ENCODE measurements around the gene PIK3AP1.
"Not testable (repeated sequence)": the region's sequence is repeated elsewhere in the genome, so short reads cannot be mapped to it uniquely, and the experiment has no call there.

PIK3AP1 gene

DNA sequence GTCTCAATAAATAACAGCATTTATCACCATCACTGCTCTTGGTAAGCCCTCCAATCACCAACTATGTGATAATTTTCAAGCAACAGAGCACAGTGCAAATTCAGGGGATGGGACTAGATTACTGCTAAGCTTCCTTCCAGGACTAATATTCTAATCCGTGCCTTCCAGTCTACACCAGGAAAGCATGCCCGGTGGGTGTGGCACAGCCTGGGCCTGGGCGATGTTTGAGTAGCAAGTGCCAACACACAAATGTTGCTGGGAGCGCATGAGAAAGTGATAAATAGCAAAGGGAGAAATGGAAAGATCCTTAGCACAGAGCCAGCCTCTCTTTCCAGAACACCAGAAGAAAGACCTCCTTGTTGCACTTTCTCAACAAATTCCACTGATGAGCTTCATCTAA, 120.0 kb downstream of the PIK3AP1 start:
- no peak for DNase-seq

DNA sequence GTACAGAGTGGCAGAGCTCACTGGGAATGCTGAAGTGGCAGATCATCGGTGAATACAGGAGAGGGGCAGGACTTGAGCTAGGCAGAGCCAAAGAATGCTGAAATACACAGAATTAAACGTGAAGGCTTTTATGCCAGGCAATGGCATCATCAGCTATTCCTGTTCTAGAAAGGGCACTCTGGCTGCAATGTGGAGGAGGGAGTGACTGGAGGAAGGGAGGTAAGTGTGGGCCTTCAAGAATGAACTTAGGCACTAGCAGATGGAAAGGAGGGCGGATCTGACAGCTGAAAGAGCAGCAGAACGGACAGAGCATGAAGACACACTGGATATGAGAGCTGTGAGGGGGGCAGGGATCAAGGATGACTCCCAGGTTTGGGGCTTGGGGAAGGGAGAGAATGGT, 121.5 kb downstream of the PIK3AP1 start:
- no peak for DNase-seq

DNA sequence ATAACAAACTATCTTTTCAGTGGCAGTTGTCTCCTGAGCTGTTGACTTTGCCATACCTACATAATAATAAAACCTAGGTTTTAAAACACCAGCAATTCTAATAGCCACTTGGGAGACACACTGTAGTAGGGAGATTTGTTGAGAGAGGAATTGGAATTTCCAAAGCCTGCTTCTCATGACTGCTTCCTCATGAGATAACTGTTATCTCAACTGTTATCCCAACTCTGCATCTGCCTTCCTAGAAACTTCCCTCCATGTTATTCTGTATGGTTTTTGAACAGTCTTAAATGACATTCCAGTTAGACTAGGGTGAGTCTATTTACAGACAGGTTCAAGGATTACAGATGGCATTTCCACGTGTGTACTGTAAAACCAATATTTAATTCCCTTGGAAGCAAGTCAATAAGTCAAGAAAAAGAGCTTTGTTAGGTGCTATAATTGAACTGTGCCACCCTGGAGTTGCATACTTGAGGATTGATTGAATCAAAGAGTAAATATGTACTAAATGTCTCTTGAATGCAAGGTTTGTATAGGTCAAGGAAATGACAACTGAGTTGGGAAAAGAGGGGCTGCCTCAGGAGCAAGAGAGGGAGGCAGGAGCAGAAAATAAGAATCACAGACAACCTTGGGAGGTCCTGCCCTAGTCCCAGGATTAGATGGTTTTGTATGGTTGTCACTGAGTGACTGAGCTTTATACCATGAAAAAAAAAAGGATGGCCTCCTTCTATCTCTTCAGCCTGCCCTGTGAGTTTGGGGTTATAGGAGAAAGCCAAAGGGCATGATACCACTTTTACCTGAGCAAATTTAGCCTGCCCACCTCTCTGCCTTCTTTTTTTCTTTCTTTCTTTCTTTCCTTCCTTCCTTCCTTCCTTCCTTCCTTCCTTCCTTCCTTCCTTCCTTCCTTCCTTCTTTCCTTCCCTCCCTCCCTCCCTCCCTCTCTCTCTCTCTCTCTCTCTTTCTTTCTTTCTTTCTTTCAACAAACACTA, 123.6 kb downstream of the PIK3AP1 start:
- DNase-seq: no peak

DNA sequence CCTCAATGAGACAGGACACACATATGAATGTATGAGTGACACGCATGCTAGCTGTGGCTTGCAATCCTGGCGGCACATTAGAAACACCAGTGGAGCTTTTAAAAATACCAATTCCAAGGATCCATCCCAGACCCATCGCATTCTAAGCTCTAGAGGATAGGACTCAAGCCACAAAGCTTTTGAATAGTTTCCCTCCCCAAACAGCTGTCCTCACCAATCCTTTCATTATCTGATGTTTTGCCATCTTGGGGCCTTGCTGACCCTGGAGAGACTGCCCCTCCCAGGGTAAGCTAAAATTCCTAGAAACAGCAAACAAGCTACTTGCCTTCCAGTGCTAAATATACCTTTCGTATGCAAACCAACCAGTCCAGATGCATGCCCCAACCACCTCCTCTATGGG, 124.6 kb downstream of the PIK3AP1 start:
- no peak for DNase-seq

DNA sequence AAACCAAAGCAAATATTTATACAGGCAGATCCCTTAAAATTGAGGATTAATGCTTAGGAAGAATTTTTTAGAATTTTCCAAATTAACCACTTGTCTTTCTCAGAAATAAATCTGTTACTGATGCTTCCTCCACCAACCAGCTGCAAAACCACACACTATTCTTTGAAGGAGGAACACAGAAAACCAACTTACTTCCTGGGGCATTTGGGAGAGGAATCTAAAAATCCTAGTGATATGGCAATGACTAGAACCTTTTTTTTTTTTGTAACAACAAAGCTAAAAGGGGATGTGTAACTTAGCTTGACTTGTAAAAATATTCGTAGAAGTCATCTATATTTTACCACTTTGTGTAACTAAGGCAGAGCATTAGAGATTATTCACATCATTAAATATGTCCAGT, 128.4 kb downstream of the PIK3AP1 start:
- no peak for DNase-seq

DNA sequence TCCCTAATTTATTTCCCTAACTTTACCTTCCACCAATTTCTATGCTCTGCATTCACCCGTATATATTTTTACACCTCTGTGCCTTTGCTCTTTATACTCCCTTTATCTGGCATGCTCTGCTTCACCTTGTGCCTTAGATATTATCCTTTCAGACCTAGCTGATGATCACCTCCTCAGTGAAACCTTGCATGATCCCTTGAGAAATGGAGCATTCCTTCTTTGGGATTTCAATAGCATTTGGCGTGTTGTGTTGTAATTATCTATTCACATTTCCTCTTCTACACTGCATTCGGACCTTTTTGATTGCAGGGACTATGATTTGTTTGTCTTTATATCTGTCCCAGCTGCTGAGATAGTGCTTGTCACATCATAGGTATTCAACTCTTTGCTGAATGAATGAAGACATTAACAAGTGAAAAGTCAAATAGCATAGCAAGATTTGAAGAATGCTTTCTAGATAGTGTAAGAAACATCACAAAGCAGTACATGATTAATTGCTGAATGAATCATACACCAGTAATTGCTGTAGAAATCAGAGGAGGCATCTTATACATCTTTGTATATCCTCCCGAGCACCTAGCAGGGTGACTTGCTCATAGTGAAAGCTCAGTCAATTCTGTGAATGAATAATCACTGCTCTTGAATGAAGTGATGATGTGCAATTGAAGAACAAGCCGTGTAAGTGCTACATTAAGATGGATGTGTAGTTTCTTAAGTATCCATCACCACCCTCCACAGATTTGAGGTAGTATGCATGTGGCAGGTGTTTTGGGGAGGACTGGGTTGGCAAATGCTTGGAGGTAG, 131.5 kb downstream of the PIK3AP1 start:
- DNase-seq: no peak

DNA sequence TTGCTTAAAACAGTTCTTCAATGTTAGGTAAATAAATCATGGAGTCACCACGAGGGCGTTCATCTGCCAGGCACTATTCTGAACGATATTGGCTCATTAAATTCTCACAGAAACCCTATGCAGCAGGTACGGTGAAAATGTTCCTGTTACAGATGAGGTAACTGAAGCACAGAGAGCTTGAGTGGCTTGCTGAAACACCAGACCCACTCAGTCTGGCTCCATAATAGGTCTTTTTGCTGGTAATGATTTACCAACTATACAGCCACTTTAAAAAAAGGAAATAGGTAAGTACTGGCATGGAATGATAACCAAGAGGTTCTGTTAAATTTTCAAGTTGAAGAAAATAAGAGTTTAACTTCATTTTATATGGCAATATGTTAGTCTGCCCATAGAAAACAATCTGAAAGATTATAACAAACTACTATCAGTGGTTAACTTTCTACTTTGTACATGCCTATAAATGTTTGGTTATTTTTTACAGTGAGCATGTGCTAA, 132.2 kb downstream of the PIK3AP1 start:
- DNase-seq: no peak

DNA sequence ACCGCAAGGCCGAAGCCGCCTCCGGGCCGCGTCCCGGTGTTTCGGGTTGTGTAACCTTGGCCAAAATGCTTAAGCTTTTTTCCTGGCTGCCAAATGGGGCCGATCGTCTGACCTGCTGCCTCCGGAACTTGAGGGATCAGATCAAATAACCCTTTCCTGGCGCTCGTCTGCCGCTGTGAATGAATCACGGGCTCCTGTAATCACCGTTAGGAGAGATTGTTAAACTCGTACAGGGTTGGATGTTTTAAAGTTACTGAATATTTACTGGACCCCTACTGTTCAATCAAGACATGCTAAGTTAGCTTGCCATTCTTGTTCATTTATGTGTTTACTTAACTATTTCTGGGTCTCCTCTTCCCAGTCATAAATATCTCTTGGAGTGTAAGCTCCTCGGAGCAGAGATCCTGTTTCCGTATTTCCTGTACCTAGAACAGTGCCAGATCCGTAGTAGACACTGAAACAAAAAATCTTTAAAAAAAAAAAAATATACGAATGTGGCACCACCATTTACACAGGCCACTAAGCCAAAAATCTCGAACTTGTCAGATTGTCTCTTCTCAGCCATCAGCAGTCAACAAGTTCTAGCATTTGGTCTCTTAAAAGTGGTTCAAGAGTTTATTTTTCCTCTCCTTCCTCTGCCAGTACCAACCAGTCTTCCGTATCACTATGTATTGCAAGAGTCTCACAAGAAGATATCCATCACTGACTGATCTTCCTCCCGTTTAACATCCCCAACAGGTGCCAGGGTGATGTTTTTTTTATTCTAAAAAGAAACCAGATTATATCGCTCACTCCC, 132.9 kb downstream of the PIK3AP1 start:
- DNase-seq: no peak

DNA sequence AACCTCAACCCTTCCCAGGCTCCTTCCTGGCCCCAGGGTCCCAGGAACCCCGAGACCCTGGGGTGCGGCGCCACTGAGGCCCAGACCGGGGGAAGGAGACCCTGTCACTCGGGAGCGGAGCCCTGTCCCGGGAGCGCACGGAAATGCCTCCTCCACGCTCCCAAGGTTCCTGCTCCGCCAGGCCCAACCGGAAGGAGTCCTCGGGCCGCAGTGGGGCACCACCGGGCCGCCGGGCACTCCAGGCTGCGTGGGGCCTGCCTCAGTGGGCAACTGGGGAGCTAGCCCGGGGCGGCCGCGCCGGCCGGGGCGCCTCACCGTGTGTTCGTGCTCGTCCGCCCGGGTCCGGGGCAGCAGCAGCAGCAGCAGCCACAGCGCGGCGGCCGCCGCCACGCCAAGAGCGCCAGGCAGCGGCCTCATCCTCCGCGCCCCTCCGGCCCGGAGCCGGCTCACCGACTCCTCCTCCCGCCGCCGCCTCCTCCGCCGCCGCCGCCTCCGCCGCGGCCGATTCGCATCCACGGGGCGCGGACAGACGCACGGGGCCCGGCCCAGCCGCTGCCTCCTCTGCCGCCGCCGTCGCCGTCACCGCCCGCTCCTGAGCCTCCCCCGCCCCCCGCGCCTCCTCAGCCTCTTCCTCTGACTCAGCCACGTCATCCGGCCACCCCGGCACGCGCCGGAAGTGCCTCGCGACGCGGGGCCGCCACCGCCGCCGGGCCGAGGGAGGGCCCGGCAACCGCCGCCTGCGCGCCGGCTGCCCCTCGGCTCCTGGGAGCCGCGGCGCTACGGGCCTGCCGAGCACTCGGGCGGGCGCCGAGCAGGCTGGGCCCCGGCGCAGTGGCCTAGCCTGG, 133.7 kb downstream of the PIK3AP1 start, which contains the start of gene TM9SF3:
TM9SF3 (minus strand) TSS at position 594 of the 845 bp plus-strand sequence; CDS start at position 417, 177 bp downstream.
- peak; percentile 84 for DNase-seq

DNA sequence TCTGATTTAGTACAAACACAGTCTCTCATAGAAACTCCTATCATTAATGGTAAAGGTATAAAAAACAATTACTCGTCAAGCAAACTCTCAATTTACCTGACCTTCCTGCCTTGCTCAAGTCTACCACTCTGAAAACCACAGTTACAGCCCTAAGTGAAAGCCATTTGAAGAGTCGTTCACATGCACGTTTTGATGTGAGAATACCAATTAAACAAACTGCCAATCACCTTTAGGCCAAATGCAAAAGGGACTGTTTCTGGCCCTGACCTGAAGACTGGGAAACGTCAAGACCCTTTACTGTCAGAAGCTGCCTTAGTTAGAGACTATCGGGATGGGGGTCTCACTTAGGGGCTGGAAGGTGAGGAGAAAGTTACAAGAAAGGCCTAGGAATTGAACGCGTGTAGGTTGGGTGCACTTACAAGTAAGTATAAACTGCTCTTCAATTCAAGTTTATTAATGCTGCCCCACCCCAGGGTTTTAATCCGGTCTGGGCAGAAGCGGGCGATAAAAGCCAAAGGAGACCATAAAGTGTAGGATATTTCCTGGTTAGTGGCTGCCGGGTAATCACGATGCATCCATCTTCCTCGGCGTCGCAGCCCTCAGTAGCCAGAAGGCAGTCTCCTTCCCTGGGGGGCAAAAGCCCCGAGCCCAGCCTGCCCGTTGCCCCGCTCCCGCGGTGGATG, 134.4 kb downstream of the PIK3AP1 start:
- DNase-seq: no peak

DNA sequence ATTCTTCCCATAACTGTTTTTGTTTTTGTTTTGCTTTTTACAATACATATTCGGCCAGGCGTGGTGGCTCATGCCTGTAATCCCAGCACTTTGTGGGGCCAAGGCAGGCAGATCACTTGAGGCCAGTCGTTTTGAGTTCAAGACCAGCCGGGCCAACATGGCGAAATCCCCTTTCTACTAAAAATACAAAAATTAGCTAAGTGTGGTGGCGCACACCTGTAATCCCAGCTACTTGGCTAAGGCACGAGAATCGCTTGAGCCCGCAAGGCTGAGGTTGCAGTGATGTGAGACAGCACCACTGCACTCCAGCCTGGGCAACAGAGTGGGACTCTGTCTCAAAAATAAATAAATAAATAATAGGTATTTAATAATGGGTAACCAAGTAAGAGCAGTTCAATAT, 135.8 kb downstream of the PIK3AP1 start:
- DNase-seq: no peak

DNA sequence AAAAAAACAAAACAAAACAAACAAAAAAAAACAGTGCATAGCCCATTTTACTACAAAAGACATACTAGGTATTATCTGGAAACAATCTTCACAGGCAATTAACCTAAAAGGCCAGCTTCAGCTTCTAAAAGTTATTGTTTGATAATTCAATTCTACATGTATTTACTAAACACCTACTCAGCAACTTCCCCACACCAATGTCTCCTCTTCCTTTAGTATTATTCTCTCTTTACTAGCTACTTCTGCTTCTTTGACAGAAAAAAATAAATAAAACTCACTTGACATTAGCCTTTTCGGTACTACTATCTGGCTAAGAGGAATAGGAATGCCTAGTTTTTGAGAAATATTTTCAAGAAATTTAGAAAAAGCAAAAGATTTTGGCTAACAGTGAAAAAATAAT, 136.3 kb downstream of the PIK3AP1 start:
- DNase-seq: no peak

DNA sequence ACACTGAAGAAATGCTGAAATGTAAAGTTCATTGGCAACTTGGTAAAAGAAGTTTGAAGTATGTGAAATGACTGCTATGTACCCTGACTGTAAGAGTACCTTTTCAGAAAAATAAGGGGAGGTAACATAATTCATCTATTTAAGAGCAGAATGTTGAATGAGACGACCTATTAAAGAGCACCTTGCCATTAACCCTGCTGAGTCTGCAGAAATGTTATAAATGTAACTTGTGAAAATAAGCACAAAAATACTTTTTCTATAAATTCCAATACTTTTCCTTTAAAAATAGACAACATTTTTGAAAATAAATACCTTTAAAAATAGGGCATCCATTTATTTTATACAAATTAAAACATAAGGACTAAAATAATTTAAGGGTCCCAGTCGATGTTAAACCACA, 141.2 kb downstream of the PIK3AP1 start:
- DNase-seq: no peak

DNA sequence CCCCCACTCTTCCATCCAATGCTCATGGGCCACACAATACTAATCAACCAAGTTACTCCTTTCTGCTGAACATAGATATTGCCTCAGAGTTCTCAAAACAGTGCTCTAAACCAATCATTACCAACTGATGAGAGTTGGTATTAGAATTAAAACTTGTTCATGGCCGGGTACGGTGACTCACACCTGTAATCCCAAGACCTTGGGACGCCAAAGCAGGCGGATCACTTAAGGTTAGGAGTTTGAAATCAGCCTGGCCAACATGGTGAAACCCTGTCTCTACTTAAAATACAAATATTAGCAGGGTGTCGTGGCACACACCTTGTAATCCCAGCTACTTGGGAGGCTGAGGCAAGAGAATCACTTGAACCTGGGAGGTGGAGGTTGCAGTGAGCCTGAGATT, 141.7 kb downstream of the PIK3AP1 start:
- no peak for DNase-seq

DNA sequence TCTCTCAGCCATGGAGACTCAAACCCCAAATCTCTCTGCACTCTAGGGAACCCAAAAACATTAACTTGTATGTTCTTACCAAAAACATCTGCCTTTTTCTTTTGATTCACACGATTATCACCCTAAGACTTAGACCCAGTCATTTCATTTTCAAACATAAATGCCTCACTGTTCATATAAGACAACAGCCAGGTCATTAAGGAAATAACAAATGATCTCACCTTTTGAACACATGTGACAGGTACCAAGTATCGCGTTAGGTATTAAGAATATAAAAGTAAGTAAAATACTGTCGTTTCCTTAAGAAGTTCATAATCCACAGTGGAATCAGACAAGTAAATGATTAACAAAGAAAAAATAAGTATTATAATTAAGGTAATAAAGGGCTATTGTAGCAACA, 142.3 kb downstream of the PIK3AP1 start:
- DNase-seq: no peak

DNA sequence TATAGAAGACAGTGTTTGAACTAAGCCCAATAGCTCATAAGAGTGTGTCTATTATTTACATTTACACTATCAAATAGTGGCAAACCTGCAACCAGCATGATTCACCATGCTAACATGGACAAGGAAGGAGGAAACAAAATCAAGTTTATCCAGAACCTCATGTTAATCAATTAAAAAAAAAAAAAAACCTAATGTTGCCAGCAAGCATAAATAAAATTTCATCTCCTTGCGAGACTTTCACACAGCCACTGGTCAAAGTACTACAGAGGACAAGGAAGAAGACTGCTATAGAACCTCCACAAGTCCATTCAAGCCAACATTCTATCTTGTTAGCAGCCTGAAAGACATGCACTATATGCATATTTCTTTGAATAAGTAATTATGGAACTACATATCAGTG, 143.2 kb downstream of the PIK3AP1 start:
- no peak for DNase-seq

DNA sequence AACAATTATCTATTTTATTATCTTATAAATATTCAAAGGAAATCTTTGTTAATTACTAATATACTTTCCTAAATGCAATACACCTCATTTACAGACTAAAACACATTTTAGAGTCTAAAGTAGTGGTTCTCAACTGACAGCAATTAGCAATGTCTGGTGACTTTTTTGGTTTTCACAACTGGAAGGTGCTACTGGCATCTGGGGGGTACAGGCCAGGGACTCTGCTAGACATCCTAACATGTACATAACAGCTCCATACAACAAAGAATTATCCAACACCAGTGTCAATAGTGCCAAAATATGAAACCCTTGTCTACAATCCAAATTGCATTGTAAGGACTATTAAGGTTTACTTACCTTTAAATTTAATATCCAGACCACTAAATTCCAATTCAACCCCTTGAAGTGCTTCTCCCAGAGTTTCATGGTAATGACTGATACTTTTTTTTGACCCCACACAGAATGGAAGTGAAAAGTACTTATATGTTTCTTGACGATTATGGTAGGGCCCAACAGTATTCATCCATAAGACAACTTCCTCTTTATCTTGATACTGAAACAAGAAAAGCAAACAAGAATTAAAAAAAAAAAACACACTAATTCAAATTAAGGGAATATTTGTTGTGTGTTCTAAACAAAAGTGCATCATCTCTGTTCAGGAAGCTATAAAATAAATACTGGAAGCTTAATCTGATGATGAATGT, 143.9 kb downstream of the PIK3AP1 start:
- DNase-seq: no peak

DNA sequence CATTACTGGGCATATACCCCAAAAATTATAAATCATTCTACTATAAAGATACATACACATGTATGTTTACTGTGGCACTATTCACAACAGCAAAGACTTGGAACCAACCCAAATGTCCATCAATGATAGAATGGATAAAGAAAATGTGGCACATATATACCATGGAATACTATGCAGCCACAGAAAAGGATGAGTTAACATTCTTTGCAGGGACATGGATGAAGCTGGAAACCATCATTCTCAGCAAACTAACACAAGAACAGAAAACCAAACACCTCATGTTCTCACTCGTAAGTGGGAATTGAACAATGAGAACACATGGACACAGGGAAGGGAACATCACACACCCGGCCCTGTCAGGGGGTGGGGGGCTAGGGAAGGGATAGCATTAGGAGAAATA, 145.8 kb downstream of the PIK3AP1 start:
- not testable (repeated sequence) for DNase-seq

DNA sequence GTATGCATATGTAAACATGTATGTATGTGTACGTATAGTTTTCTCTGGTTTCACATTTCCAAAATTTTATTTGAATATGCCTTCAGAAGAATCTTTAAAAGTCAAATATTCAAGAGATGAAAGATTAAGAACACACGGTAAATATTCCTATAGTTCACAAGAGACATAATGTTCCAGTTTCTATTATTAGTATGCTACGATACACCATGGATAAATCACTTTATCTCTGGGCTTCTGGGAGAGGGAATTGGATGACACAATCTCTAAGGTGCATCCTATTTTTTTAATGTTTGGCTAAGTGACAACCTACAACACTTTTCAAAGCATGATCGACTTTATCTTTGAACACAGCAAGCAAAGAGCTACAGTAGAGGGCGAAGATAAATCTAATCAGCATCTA, 147.3 kb downstream of the PIK3AP1 start:
- DNase-seq: no peak
